Left ventricle myocardium inferior (tissue), 1 donor: Measurements from ENCODE around the gene GOLPH3L. TPM values are rescaled to one million over a fixed set of nuclear protein-coding genes. Genes with fewer than 3 reads are reported as not detected.

ENCODE experiments used
- DNase-seq: peaks from one replicate; pipeline ENCODE4 v3.0.0-alpha.2; 2020
- H3K27ac ChIP-seq: fragments of 200-600 bp; replicated peaks from 2 replicates; pipeline ENCODE4 v1.8.0; 2021
- H3K27me3 ChIP-seq: fragments of 200-600 bp; 2 replicates; pipeline ENCODE4 v1.8.0; 2021; ENCODE audit warnings: low read depth
- H3K36me3 ChIP-seq: fragments of 200-600 bp; 2 replicates; pipeline ENCODE4 v1.8.0; 2021
- H3K4me1 ChIP-seq: fragments of 200-600 bp; 2 replicates; pipeline ENCODE4 v1.8.0; 2021
- H3K4me3 ChIP-seq: fragments of 200-600 bp; 2 replicates; pipeline ENCODE4 v1.8.0; 2021; ENCODE audit warnings: mild to moderate bottlenecking, moderate library complexity
- H3K9me3 ChIP-seq: fragments of 200-600 bp; replicated peaks from 2 replicates; pipeline ENCODE4 v1.8.0; 2021
- intact Hi-C: fragments of 100-400 bp; cut with micrococcal nuclease; formaldehyde crosslinking; loops from one replicate; pipeline ENCODE4 v1.11.0; 2022
- total RNA-seq: library from RNA; stranded (reverse); fragmentation: NEBNext Ultra II Directional; extraction: Animal tissue kit (Norgen Biotek cat#: 25700); gene quantifications from one replicate; pipeline ENCODE4 v1.2.1, GENCODE V29; 2021
- TF ChIP-seq, protein P1 (sequence below): fragments of 200-600 bp; IDR thresholded peaks from 2 replicates; pipeline ENCODE4 v1.8.0; 2021; ENCODE audit warnings: antibody characterized with exemption, mild to moderate bottlenecking, borderline replicate concordance
- donor health status: DM: no; HTN: yes; CAD: no; lungs with severe emphysema.

Gene GOLPH3L
- total RNA-seq, 1 donor from 2014 or later: 16.9 TPM

DNA sequence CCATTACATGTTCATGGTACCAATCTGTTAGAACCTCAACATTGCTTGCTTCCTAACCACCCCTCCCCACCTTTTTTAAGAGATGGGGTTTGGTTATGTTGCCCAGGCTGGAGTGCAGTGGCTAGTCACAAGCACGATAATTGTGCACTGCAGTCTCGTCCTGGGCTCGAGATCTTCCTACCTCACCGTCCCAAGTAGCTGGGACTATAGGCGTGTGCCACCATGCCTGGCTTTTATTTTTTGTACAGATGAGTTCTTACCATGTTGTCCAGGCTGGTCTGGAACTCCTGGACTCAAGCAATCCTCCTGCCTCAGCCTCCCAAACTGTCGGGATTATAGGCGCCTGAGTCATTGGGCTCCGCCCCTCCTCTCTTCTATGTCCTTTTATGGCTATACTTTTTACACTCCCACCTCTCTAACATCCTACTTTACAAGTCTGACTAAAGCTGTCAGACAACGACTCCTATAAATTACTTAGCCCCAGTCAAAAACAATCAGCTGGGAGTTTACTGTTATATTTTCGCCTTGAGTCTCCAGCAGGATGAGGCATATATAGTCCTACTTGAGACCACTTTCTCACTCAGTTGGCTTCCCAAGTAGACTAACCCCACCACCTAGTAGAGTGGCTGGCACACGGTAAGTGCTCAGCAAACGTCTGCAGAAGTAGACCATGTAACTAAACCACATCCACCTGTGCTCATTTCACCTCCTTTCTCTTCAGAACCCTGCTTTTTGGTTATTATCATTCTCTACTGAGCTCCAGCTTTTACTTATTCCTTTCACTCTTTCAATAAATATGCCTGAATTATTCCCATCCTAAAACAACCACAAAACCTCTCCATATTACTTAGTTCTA is 81.4 kb downstream of the GOLPH3L start:
- no peak overlapping the region for H3K4me3 ChIP-seq
- intact Hi-C loops: no loop called here
- TF ChIP-seq, protein P1, sequence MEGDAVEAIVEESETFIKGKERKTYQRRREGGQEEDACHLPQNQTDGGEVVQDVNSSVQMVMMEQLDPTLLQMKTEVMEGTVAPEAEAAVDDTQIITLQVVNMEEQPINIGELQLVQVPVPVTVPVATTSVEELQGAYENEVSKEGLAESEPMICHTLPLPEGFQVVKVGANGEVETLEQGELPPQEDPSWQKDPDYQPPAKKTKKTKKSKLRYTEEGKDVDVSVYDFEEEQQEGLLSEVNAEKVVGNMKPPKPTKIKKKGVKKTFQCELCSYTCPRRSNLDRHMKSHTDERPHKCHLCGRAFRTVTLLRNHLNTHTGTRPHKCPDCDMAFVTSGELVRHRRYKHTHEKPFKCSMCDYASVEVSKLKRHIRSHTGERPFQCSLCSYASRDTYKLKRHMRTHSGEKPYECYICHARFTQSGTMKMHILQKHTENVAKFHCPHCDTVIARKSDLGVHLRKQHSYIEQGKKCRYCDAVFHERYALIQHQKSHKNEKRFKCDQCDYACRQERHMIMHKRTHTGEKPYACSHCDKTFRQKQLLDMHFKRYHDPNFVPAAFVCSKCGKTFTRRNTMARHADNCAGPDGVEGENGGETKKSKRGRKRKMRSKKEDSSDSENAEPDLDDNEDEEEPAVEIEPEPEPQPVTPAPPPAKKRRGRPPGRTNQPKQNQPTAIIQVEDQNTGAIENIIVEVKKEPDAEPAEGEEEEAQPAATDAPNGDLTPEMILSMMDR: no peak
- H3K27me3 ChIP-seq: no peaks in the 10 kb centered on the region
- peak overlapping the region; percentile 85 for H3K27ac ChIP-seq
- peaks cover 66% of the 10 kb centered on the region for H3K4me1 ChIP-seq
- no peaks in the 10 kb centered on the region for H3K9me3 ChIP-seq
- peaks cover 20% of the 10 kb centered on the region for H3K36me3 ChIP-seq
- no peak for DNase-seq

DNA sequence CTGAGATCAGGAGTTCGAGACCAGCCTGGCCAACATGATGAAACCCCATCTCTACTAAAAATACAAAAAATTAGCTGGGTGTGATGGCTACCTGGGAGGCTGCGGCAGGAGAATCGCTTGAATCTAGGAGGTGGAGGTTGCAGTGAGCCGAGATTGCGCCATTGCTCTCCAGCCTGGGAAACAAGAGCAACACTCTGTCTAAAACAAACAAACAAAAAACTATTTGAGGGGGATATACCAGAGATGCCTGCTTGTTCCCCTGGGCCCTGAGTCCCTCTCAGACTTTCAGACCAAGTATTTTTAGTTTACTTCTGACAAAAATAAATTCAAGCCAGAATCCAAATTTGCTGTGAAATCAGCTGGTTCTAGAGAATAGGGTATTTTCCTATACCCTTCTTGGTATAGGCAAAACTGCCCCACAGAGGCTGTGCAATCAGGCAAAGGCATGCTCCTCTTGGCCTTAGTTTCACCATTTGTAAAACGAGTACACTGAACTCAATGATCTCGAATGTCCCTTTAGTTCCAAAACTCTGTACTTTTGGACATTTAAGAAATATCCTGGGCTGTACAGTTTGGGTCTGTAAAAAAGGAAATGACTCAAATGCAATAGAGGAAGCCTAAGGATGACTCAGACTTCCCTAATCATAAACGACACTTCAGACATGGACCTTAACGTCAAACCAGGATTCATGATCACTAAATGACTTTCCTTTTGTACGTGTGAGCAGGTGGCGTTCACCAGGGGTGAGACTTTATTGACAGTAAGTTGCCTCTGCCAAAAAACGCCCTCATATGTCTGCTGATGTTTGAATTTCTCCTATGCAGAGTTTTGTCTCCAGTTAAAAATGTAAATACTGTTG is 83.7 kb downstream of the GOLPH3L start:
- H3K4me1 ChIP-seq: peaks cover 60% of the 10 kb centered on the region
- intact Hi-C loops: no loop called here
- H3K27ac ChIP-seq: peak overlapping the region; percentile 85
- DNase-seq: no peak
- H3K27me3 ChIP-seq: no peaks in the 10 kb centered on the region
- peak overlapping the region; percentile 35 for H3K4me3 ChIP-seq
- TF ChIP-seq, protein P1: no peak
- H3K9me3 ChIP-seq: no peaks in the 10 kb centered on the region
- peaks cover 12% of the 10 kb centered on the region for H3K36me3 ChIP-seq

DNA sequence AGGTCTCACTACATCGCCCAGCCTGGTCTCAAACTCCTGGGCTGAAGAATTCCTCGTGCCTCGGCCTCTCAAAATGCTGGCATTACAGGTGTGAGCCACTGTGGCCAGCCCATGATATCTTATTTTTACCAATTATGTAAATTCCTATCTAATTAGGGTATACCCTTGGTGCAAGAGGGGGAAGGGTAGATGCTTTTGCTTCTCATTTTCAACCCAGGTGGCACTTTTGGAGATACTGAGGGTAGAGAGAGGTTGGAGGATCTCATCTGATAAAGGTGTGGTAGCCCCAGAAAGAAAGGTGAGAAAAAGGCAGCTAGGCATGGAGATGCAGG is 85.0 kb downstream of the GOLPH3L start:
- Histone ChIP-seq H3K36me3 (peaks cover under 1% of the 10 kb centered on the region), H3K4me3 (no peak overlapping the region), H3K9me3 (no peaks in the 10 kb centered on the region), H3K27me3 (no peaks in the 10 kb centered on the region), H3K27ac (peak overlapping the region; percentile 85), H3K4me1 (peaks cover 60% of the 10 kb centered on the region)
- DNase-seq: no peak
- intact Hi-C loops: no loop called here
- TF ChIP-seq, protein P1: no peak

DNA sequence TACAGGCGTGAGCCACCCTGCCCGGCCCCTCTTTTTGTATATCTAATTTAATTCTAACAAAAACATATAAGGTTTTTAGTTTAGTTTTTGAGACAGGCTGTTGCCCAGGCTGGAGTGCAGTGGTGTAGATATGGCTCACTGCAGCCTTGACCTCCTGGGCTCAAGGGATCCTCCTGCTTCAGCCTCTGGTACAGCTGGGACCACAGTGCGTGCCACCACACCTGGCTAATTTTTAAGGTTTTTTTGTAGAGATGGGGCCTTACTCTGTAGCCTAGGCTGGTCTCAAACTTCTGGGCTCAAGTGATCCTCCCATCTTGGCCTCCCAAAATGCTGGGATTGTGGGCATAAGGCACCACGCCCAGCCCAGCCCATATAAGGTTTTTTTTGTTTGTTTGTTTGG is 86.4 kb downstream of the GOLPH3L start:
- no peaks in the 10 kb centered on the region for H3K9me3 ChIP-seq
- no peaks in the 10 kb centered on the region for H3K27me3 ChIP-seq
- peak overlapping the region; percentile 85 for H3K27ac ChIP-seq
- no peak for DNase-seq
- TF ChIP-seq, protein P1: no peak
- no peaks in the 10 kb centered on the region for H3K36me3 ChIP-seq
- intact Hi-C loops: no loop called here
- H3K4me1 ChIP-seq: peaks cover 60% of the 10 kb centered on the region
- H3K4me3 ChIP-seq: no peak overlapping the region

DNA sequence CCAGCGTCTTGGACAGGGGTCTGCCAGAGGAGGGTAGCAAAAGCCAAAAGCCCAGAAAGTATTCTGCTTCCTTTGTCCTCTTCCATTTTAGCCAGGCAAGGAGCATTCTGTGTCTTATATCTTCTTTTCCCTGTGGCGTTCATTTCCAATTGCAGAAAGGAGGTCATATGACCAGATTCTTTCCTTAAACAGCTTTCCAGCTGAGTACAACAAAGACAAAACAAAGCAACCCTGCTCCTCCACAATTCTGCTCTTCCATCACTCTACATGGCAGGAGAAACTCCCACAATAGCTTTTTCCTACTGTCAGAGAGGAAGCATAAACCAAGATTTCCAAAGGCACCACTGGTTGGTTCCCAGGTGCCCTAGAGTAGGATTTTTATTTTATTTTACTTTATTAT is 87.2 kb downstream of the GOLPH3L start:
- TF ChIP-seq, protein P1: no peak
- intact Hi-C loops: no loop called here
- H3K9me3 ChIP-seq: no peaks in the 10 kb centered on the region
- DNase-seq: no peak
- no peaks in the 10 kb centered on the region for H3K36me3 ChIP-seq
- no peaks in the 10 kb centered on the region for H3K27me3 ChIP-seq
- H3K27ac ChIP-seq: peak overlapping the region; percentile 85
- peaks cover 64% of the 10 kb centered on the region for H3K4me1 ChIP-seq
- no peak overlapping the region for H3K4me3 ChIP-seq
